ENCODE results near the gene NFIA.
"Not testable (repeated sequence)": the region's sequence is repeated elsewhere in the genome, so short reads cannot be mapped to it uniquely, and the experiment has no call there.

The NFIA gene

GRCh38 chr1:61061601-61062000, 20.8 kb upstream of the NFIA start:
- not testable (repeated sequence) for DNase-seq

GRCh38 chr1:61064673-61065072, 17.7 kb upstream of the NFIA start:
- no peak for DNase-seq

- no peak for DNase-seq
Measured at GRCh38 chr1:61067446-61068019, 14.8 kb upstream of the NFIA start.

GRCh38 chr1:61070054-61070453, 12.3 kb upstream of the NFIA start:
- no peak for DNase-seq

- DNase-seq: no peak
Measured at GRCh38 chr1:61071205-61072130, 10.9 kb upstream of the NFIA start.

- no peak for DNase-seq
Measured at GRCh38 chr1:61073871-61074270, 8.5 kb upstream of the NFIA start.

GRCh38 chr1:61075833-61076232, 6.5 kb upstream of the NFIA start:
- not testable (repeated sequence) for DNase-seq

- peak; percentile 64 for DNase-seq
Measured at GRCh38 chr1:61076728-61077675, 5.4 kb upstream of the NFIA start.

- peak; percentile 95 for DNase-seq
Measured at GRCh38 chr1:61077676-61078541, 4.5 kb upstream of the NFIA start.

- DNase-seq: no peak
Measured at GRCh38 chr1:61078618-61079295, 3.6 kb upstream of the NFIA start.

- DNase-seq: no peak
Measured at GRCh38 chr1:61079296-61079897, 3.0 kb upstream of the NFIA start.

GRCh38 chr1:61079898-61080336, 2.4 kb upstream of the NFIA start:
- DNase-seq: no peak

GRCh38 chr1:61080413-61081143, 1.8 kb upstream of the NFIA start:
- no peak for DNase-seq

- DNase-seq: no peak
Measured at GRCh38 chr1:61081144-61081685, 1.1 kb upstream of the NFIA start.

GRCh38 chr1:61081686-61082310, 563 bp upstream of the NFIA start:
- DNase-seq: no peak

- no peak for DNase-seq
Measured at GRCh38 chr1:61083013-61083806, 849 bp downstream of the NFIA start.

GRCh38 chr1:61083807-61084440, 1.6 kb downstream of the NFIA start:
- no peak for DNase-seq

- no peak for DNase-seq
Measured at GRCh38 chr1:61084491-61085031, 2.2 kb downstream of the NFIA start.
